ENCODE results near the gene OOSP3.

DNA sequence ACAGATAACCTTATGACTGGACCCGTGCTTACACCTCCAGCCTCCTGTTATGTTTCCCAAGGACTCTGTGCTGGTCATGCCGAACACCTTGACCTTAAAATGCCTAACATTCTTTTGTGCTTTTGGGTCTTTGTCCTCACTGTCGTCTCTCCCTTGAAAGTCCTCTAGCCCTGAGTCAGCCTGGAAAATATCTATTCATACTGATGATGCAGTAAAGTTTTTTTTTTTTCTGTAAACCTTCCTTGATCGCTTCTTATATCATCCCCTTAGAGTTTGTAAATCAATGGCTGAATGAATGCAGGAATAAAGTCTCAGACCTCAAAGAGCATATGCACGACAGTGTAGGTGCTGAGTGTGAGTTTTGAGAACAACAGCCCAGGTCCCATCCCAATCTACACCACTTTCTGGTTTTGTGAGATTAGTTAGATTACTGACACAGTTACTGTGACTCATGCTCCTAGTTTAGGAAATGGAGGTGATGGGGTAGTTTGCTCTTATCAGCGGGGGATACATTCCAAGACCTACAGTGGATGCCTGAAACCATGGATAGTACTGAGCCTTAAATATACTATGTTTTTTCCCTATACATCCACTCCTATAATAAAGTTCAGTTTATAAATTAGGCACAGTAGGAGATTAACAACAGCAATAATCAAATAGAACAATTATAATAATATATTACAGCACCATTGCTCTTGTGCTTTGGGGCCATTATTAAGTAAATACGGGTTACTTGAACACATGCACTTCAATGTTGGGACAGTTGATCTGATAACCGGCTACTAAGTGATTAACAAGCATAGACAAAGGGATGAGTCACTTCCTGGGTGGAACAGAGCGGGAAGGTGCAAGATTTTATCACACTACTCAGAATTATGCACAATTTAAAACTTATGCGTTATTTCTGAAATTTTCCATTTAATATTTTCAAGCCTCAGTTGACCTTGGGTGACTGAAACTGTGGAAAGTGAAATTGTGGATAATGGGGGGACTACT lies 20.8 kb upstream of the OOSP3 start:
- TF ChIP-seq CTCF (optimal IDR thresholded peaks at IDR 0.05 in 1 of 3, IDR thresholded peaks at IDR 0.05 in 1 of 3, conservative IDR thresholded peaks at IDR 0.05 in 1 of 3; ENCODE audit: extremely low read depth in 1 of 3, insufficient read depth in 2 of 3, low read length in 3 of 3) (no peak), EZH2 (IDR thresholded peaks at IDR 0.05; ENCODE audit: low read length) (no peak)
